Retina (tissue), 1 donor: ENCODE measurements around the gene SMIM5.
A peak's percentile ranks its signal among the peaks of the same experiment; 100 is the strongest.
"Not testable (repeated sequence)": the region's sequence is repeated elsewhere in the genome, so short reads cannot be mapped to it uniquely, and the experiment has no call there.

Source experiments
- DNase-seq: peaks from one replicate; pipeline ENCODE4 v3.0.0-alpha.2; 2016

SMIM5 gene

GRCh38 chr17:75625813-75626486 is 7.3 kb upstream of the SMIM5 start:
- DNase-seq, result peak; percentile 40

GRCh38 chr17:75626496-75627038 is 6.7 kb upstream of the SMIM5 start:
- DNase-seq, result no peak

- DNase-seq, result no peak
Measured at GRCh38 chr17:75627094-75627493, 6.1 kb upstream of the SMIM5 start.

- DNase-seq, result no peak
Measured at GRCh38 chr17:75628425-75628824, 4.8 kb upstream of the SMIM5 start.

GRCh38 chr17:75629157-75629556 is 4.1 kb upstream of the SMIM5 start:
- no peak for DNase-seq

GRCh38 chr17:75630071-75630917 is 2.9 kb upstream of the SMIM5 start:
- DNase-seq, result no peak

- DNase-seq, result no peak
Measured at GRCh38 chr17:75631353-75631752, 1.9 kb upstream of the SMIM5 start.

- no peak for DNase-seq
Measured at GRCh38 chr17:75632428-75632827, 806 bp upstream of the SMIM5 start.

GRCh38 chr17:75633486-75634375 is 497 bp downstream of the SMIM5 start:
- DNase-seq, result peak; percentile 86

GRCh38 chr17:75634376-75634740 is 1.1 kb downstream of the SMIM5 start:
- no peak for DNase-seq

- DNase-seq, result no peak
Measured at GRCh38 chr17:75634754-75635609, 1.7 kb downstream of the SMIM5 start.

GRCh38 chr17:75635610-75636202 is 2.5 kb downstream of the SMIM5 start:
- no peak for DNase-seq

GRCh38 chr17:75636381-75637142 is 3.3 kb downstream of the SMIM5 start:
- no peak for DNase-seq

- DNase-seq, result no peak
Measured at GRCh38 chr17:75637143-75637538, 3.9 kb downstream of the SMIM5 start.

- DNase-seq, result no peak
Measured at GRCh38 chr17:75637551-75637950, 4.3 kb downstream of the SMIM5 start.

- not testable (repeated sequence) for DNase-seq
Measured at GRCh38 chr17:75638039-75638438, 4.8 kb downstream of the SMIM5 start.

GRCh38 chr17:75638893-75639292 is 5.7 kb downstream of the SMIM5 start:
- no peak for DNase-seq

GRCh38 chr17:75639327-75639726 is 6.1 kb downstream of the SMIM5 start:
- DNase-seq, result no peak

GRCh38 chr17:75639771-75640555 is 6.7 kb downstream of the SMIM5 start:
- no peak for DNase-seq

- no peak for DNase-seq
Measured at GRCh38 chr17:75640556-75641119, 7.4 kb downstream of the SMIM5 start.
